ENCODE results near the gene FGFRL1.

DNA sequence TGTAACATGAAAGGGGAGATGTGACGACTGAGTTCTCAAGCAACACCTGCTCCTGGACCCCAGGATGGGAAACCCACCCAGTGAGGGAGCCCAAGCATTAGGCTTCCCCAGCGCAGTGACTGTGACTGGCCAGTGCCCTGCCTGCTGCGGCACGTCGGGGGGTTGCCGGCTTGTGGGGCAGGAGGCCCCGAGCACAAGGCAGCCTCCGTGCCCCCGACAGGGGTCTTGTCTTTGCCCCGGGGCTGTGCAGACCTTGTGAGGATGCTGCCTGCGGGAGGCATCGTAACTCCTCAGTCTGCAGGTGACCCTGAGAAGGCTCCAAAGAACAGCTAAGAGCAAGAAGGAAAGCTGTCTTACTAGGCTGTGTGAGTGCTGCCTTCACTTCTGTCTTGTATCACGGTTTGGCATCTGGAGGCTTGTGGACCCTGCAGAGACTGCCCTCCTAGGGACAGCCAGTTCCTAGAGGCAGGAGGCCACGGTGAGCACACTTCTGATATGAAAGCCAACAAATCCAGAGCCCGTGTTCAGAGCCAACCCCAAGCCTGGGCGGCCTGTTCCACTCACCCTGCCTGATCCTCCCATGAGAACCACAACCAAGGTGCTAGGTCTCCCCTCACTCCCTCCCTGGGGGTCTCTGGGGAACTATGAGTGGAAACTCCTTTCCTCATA lies 47.7 kb downstream of the FGFRL1 start:
- TF ChIP-seq, protein P1, sequence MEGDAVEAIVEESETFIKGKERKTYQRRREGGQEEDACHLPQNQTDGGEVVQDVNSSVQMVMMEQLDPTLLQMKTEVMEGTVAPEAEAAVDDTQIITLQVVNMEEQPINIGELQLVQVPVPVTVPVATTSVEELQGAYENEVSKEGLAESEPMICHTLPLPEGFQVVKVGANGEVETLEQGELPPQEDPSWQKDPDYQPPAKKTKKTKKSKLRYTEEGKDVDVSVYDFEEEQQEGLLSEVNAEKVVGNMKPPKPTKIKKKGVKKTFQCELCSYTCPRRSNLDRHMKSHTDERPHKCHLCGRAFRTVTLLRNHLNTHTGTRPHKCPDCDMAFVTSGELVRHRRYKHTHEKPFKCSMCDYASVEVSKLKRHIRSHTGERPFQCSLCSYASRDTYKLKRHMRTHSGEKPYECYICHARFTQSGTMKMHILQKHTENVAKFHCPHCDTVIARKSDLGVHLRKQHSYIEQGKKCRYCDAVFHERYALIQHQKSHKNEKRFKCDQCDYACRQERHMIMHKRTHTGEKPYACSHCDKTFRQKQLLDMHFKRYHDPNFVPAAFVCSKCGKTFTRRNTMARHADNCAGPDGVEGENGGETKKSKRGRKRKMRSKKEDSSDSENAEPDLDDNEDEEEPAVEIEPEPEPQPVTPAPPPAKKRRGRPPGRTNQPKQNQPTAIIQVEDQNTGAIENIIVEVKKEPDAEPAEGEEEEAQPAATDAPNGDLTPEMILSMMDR (IDR thresholded peaks at IDR 0.05; ENCODE audit: poor library complexity), result no peak
- TF ChIP-seq EZH2phosphoT487 (IDR thresholded peaks at IDR 0.05; ENCODE audit: low read depth, severe bottlenecking, unreplicated experiment) (no peak), EZH2 (IDR thresholded peaks at IDR 0.05; ENCODE audit: borderline replicate concordance) (no peak)
